ENCODE data around the gene SH3RF1.

SH3RF1 gene

DNA sequence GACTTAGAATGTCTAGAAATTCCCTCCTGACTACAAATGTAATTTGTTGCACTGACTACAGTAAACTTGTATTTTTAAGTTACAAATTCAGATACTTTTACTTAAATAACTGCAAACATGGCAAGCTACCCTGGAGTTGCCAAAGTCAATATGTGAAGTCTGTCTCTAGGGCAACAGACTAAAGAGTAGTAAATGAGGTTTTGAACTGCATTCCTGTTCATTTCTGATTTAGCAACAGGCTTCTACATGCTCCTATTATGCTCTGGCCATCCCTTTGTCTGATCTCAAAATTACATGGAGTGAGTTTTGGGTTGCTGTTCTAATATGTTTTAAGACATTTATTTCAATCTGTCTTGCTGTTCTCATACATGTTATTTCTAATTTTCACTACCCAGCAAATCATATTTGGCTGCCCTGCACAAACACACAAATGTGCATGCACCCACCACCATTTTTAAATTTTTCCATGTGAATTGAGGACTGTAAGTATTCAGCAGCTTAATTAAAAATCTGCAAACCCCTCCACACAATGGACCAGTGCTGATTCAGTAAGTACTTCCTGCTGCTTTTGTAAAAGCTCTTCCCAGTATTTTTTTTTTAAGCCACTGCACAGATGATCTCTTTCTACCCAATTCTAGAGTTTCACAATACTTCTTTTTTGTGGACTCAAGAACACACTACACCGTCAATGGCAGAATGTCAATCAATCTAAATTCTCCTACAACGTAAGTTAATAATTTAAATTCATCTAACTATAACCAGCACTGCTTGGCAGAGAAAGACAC lies 26.7 kb downstream of the SH3RF1 start:
- TF ChIP-seq, protein P1, sequence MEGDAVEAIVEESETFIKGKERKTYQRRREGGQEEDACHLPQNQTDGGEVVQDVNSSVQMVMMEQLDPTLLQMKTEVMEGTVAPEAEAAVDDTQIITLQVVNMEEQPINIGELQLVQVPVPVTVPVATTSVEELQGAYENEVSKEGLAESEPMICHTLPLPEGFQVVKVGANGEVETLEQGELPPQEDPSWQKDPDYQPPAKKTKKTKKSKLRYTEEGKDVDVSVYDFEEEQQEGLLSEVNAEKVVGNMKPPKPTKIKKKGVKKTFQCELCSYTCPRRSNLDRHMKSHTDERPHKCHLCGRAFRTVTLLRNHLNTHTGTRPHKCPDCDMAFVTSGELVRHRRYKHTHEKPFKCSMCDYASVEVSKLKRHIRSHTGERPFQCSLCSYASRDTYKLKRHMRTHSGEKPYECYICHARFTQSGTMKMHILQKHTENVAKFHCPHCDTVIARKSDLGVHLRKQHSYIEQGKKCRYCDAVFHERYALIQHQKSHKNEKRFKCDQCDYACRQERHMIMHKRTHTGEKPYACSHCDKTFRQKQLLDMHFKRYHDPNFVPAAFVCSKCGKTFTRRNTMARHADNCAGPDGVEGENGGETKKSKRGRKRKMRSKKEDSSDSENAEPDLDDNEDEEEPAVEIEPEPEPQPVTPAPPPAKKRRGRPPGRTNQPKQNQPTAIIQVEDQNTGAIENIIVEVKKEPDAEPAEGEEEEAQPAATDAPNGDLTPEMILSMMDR (IDR thresholded peaks at IDR 0.05; ENCODE audit: low read depth, low read length) = no peak
- peak; percentile 34 for DNase-seq (ENCODE audit: extremely low read depth, low read depth)

DNA sequence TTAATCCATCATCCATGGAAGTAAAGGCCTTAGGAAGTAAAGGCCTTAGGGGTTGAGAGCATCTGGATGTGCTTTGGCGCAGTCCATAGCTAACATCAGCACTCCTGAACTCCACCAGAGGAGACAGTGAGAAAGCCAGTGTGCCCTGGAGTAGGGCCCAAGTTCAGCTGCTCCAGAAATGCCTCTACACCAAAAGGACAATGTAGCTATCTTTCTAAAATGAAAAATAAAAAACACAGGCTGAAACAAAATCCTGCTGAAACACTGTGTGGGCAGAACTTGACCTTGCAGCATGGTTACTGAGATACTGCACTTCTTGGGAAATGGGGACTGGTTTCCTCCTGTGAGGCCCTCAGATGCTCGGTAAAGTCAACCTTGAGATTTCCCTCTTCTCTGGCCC lies 29.3 kb downstream of the SH3RF1 start:
- no peak for DNase-seq (ENCODE audit: extremely low read depth, low read depth)
- TF ChIP-seq, protein P1 (IDR thresholded peaks at IDR 0.05; ENCODE audit: low read depth, low read length) = no peak

DNA sequence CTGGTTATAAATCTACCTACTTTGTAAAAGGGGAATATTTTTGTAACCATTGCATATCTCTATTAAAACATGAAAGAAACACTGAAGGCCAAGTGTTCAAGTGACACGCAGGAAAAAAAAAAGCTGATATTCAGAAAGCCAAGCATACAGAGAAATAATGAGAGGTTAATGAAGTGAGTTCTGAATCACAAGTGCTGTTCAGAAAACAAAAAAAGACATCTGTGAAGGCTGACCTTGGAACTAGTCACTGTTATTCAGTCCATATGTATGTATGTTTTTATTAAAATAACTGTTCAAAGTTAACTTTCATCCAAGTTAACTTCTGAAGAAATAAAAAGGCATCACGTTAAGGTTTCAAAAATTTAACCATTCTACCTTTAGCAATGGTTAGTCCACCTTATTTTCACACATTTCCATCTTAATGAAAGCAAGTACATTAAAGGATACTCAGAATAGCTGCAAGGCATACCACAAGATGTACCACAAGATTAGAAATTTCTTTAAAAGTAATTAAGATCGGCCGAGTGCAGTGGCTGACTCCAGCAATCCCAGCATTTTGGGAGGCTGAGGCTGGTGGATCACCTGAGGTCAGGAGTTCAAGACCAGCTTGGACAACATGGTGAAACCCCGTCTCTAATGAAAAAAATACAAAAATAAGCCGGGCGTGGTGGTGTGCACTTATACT lies 31.4 kb downstream of the SH3RF1 start:
- TF ChIP-seq, protein P1 (IDR thresholded peaks at IDR 0.05; ENCODE audit: low read depth, low read length) = no peak
- DNase-seq (ENCODE audit: extremely low read depth, low read depth) = no peak

DNA sequence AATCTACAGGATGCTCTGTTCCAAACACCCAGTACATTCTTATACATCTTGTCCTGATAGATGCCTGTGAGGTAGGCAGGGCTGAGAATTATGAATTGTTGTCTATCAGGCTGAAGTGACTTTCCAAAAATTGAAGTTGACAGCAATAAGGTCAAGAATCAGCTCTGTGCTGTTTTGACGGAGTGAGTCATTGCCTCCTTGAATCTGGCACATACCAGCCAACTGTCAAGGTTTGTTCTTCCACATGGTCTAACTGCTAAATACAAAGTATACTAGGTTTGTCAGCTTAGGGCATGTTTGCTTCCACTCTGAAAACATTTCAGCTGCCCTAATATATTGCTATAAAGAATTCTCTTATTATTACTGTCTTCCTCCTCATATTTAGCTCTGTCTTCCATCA lies 32.3 kb downstream of the SH3RF1 start:
- TF ChIP-seq, protein P1 (IDR thresholded peaks at IDR 0.05; ENCODE audit: low read depth, low read length) = no peak
- no peak for DNase-seq (ENCODE audit: extremely low read depth, low read depth)

DNA sequence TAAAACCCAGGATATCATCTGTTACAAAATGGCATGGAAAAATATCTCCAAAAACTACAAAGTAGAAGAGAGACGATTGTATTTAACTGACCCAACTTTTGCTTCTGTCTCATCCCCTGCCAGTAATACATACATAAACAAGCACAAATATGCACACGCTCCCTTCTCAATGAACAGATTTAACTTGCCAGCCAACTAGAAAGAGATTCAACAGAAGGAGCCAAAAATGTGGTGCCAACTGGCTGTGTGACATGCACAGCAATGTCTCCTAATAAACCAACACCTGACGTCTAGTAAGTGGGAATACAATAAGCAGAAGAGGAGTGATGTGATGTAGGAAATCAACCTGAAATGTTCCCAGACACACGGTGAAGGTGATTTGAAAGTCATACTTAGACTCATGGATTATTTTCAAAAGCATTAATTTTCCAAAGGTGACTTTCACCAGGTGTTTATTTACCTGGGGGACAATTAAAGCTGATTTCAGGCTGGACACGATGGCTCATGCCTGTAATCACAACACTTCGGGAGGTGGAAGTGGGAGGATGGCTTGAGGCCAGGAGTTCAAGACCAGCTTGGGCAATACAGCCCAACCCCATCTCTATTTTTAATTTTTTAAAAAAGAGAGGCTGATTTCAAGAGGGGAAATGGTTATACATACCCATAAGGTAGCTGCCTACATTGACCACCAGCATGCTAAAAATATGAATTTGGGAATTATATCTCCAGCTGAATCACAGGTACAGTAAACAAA lies 33.7 kb downstream of the SH3RF1 start:
- TF ChIP-seq, protein P1 (IDR thresholded peaks at IDR 0.05; ENCODE audit: low read depth, low read length) = no peak
- DNase-seq (ENCODE audit: extremely low read depth, low read depth) = no peak

DNA sequence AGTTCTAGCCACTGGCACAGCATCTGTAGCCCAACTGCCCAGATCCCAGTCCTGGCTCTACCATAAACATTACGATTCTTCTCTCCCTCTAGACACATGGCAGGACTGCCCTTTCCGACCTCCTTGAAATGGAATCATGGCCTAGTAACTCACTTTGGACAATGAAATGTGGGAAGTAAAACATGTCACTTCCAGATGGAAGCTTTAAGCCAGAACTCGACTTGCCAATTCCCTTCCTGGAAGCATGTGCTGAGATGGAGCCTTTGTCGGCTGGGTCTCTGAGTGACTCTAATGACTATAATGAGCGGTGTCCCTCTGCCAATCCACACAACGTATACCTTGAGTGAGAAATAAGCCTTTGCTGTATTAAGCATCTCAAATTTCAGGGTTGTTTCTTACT lies 34.7 kb downstream of the SH3RF1 start:
- TF ChIP-seq, protein P1 (IDR thresholded peaks at IDR 0.05; ENCODE audit: low read depth, low read length) = no peak
- DNase-seq (ENCODE audit: extremely low read depth, low read depth) = no peak
